ENCODE results near the gene CABP7. TPM values are rescaled to one million over a fixed set of nuclear protein-coding genes. Genes with fewer than 3 reads are reported as not detected.

The CABP7 gene
- total RNA-seq, 1 experiment from 2014 or later = not detected

DNA sequence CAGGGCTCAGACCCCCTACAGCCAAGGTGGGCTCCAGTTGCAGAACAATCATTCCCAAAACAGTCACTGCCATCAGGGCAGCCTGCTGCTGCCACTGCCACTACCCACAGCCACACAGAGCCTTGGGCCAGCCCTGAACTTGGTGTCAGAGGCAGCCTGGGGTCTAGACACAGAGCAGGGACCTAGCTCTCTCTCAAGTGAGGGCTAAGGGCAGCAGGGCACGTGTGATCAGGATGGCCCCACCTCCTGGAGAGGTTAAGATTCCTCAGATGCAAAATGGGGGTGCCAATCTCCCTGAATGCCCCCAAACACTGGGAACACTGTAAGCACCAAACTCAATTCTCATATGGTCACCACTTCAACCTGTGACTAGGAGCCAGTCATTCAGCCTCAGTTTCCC lies 15.6 kb downstream of the CABP7 start:
- no peaks in the 10 kb centered on the region for H3K4me1 Mint-ChIP-seq (ENCODE audit: low read depth, unreplicated experiment)
- TF ChIP-seq, protein P1, sequence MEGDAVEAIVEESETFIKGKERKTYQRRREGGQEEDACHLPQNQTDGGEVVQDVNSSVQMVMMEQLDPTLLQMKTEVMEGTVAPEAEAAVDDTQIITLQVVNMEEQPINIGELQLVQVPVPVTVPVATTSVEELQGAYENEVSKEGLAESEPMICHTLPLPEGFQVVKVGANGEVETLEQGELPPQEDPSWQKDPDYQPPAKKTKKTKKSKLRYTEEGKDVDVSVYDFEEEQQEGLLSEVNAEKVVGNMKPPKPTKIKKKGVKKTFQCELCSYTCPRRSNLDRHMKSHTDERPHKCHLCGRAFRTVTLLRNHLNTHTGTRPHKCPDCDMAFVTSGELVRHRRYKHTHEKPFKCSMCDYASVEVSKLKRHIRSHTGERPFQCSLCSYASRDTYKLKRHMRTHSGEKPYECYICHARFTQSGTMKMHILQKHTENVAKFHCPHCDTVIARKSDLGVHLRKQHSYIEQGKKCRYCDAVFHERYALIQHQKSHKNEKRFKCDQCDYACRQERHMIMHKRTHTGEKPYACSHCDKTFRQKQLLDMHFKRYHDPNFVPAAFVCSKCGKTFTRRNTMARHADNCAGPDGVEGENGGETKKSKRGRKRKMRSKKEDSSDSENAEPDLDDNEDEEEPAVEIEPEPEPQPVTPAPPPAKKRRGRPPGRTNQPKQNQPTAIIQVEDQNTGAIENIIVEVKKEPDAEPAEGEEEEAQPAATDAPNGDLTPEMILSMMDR (IDR thresholded peaks at IDR 0.05; ENCODE audit: unreplicated experiment) = no peak
- BruUV-seq (replicated peaks) = no TSS peak
- no peaks in the 10 kb centered on the region for H3K27me3 Mint-ChIP-seq (ENCODE audit: unreplicated experiment)
- H3K9me3 Mint-ChIP-seq (ENCODE audit: low read depth, unreplicated experiment) = no peaks in the 10 kb centered on the region
- intact Hi-C loops (cut with micrococcal nuclease; ENCODE audit: unreplicated experiment) = no loop called here
- H3K4me3 Mint-ChIP-seq (ENCODE audit: low read depth, unreplicated experiment) = no peak overlapping the region
- CTCF ChIA-PET = no interaction called here
- no peaks in the 10 kb centered on the region for H3K36me3 Mint-ChIP-seq (ENCODE audit: insufficient read depth, unreplicated experiment)
- H3K27ac Mint-ChIP-seq (ENCODE audit: unreplicated experiment) = no peak overlapping the region
- no peak for DNase-seq

DNA sequence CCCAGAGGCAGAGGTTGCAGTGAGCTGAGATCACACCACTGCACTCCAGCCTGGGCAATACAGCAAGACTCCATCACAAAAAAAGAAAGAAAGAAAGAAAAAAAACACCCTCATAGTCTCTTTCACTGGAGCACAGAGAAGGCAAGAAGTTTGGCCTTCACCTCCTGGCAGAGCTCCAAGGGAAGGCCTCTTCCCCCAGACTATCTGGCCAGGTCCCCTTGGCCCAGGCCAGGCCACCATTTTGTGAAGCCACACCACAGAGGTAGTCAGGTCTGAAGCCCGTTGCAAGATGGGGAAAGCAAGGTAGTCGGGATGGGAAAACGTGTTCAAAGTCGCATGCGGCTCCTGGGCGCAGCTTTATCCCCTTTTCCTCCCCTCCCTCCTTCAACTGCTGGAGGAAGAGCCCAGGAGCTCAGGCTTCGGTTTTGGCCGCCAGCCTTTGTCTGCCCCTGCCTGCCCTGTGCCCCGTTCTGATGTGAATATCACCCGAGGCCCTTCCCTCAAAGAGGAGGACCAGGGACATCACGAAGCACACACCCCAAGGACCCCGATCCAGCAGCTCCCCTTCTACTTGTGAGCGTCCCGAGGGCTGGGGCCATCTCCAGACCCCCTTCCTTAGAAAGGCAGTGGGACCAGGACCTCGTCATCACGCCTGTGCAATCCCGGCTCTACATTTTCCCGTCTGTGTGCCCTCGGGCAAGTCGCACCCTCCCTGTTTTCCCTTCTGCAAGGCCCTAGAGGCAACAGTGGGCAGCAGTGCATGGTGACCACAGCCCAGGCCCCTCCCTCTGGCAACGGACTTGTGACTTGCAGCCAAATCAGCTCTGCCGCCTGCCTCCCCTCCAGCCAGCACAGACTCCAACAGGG lies 17.7 kb downstream of the CABP7 start:
- no peaks in the 10 kb centered on the region for H3K4me1 Mint-ChIP-seq (ENCODE audit: low read depth, unreplicated experiment)
- H3K27me3 Mint-ChIP-seq (ENCODE audit: unreplicated experiment) = no peaks in the 10 kb centered on the region
- H3K27ac Mint-ChIP-seq (ENCODE audit: unreplicated experiment) = no peak overlapping the region
- H3K36me3 Mint-ChIP-seq (ENCODE audit: insufficient read depth, unreplicated experiment) = no peaks in the 10 kb centered on the region
- no TSS peak for BruUV-seq (replicated peaks)
- TF ChIP-seq, protein P1 (IDR thresholded peaks at IDR 0.05; ENCODE audit: unreplicated experiment) = no peak
- H3K9me3 Mint-ChIP-seq (ENCODE audit: low read depth, unreplicated experiment) = no peaks in the 10 kb centered on the region
- no peak overlapping the region for H3K4me3 Mint-ChIP-seq (ENCODE audit: low read depth, unreplicated experiment)
- no peak for DNase-seq
- intact Hi-C loops (cut with micrococcal nuclease; ENCODE audit: unreplicated experiment) = no loop called here
- CTCF ChIA-PET = no interaction called here

DNA sequence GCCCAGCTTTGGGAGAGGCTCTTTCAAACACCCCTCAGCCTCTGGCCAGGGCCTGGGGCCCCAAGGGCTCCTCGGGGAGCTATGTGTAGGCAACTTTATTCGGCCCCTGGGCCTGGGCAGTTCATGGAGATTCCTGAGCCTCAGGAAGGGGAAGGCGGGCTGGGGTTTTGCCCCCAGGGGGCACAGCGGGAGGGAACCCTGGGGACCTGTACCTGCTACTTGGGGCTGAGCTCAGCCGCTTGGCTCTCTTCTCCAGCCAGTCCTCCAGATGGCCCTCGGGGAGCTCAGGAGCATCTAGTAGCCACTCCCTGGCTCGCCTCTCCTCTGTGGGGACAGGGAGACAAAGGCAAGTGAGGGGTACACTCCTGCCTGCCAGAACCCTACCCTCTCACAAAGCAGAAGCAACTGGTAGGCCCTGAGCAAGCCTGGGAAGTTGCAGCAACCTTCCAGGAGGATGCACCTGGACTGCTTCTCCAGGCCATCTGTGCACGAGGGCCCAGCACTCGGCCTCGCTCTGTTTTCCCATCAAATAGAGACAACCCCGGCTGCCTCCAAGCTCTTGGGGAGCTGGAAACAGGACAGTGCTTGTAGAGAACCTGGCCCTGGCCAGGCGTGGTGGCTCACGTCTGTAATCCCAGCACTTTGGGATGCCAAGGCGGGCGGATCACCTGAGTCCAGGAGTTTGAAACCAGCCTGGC lies 18.5 kb downstream of the CABP7 start:
- no peak for DNase-seq
- no peaks in the 10 kb centered on the region for H3K9me3 Mint-ChIP-seq (ENCODE audit: low read depth, unreplicated experiment)
- BruUV-seq (replicated peaks) = no TSS peak
- no peak overlapping the region for H3K4me3 Mint-ChIP-seq (ENCODE audit: low read depth, unreplicated experiment)
- TF ChIP-seq, protein P1 (IDR thresholded peaks at IDR 0.05; ENCODE audit: unreplicated experiment) = no peak
- no peak overlapping the region for H3K27ac Mint-ChIP-seq (ENCODE audit: unreplicated experiment)
- no peaks in the 10 kb centered on the region for H3K27me3 Mint-ChIP-seq (ENCODE audit: unreplicated experiment)
- no peaks in the 10 kb centered on the region for H3K4me1 Mint-ChIP-seq (ENCODE audit: low read depth, unreplicated experiment)
- intact Hi-C loops (cut with micrococcal nuclease; ENCODE audit: unreplicated experiment) = no loop called here
- CTCF ChIA-PET = no interaction called here
- H3K36me3 Mint-ChIP-seq (ENCODE audit: insufficient read depth, unreplicated experiment) = no peaks in the 10 kb centered on the region

DNA sequence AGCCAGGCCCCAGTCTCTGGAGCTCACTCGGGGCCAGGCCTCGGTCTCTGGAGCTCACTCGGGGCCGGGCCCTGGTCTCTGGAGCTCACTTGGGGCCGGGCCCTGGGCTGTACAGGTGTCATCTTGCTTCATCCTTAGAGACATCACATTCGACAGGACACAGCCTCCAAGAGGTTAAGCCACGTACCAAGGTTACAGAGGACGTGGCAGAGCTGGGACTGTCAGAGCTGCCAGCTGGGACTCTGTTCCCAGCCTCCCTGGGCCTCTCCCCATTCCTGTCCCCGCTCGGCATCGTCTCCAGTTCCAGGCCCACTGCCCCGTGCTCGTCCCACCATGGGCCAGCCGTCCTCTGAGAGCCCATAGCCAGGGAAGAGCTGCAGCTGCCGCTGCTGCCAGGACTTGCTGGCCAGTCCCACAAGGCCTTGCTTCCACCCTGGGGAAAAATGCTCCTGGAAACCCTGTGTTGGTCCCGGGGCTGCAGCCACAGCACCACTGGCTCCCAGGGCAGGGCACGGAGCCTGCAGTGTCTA lies 19.6 kb downstream of the CABP7 start:
- no peaks in the 10 kb centered on the region for H3K4me1 Mint-ChIP-seq (ENCODE audit: low read depth, unreplicated experiment)
- no peak overlapping the region for H3K27ac Mint-ChIP-seq (ENCODE audit: unreplicated experiment)
- H3K27me3 Mint-ChIP-seq (ENCODE audit: unreplicated experiment) = no peaks in the 10 kb centered on the region
- H3K36me3 Mint-ChIP-seq (ENCODE audit: insufficient read depth, unreplicated experiment) = no peaks in the 10 kb centered on the region
- intact Hi-C loops (cut with micrococcal nuclease; ENCODE audit: unreplicated experiment) = no loop called here
- no peak for DNase-seq
- H3K9me3 Mint-ChIP-seq (ENCODE audit: low read depth, unreplicated experiment) = no peaks in the 10 kb centered on the region
- no TSS peak for BruUV-seq (replicated peaks)
- CTCF ChIA-PET = interaction anchor here (0.6 kb wide), 1 partner anchor 32 kb away, joined by 3 read pairs; no protein-coding TSS in a partner anchor
- TF ChIP-seq, protein P1 (IDR thresholded peaks at IDR 0.05; ENCODE audit: unreplicated experiment) = no peak
- no peak overlapping the region for H3K4me3 Mint-ChIP-seq (ENCODE audit: low read depth, unreplicated experiment)

All from Calu3 (cell line).